ENCODE results near the gene RNF4.
"Not testable (repeated sequence)": the region's sequence is repeated elsewhere in the genome, so short reads cannot be mapped to it uniquely, and the experiment has no call there.

RNF4 gene

GRCh38 chr4:2534904-2535375, 66.0 kb downstream of the RNF4 start:
- peak; percentile 7 for DNase-seq (ENCODE audit: low spot score)

GRCh38 chr4:2535376-2536192, 66.7 kb downstream of the RNF4 start:
- DNase-seq (ENCODE audit: low spot score) = peak; percentile 5

- peak; percentile 98 for DNase-seq (ENCODE audit: low spot score)
These were observed 67.5 kb downstream of the RNF4 start, which contains the start of gene FAM193A for GRCh38 chr4:2536193-2537010. Gene FAM193A (plus strand): TSS chr4:2536647. CDS start chr4:2536916, 269 bp downstream.

- DNase-seq (ENCODE audit: low spot score) = peak; percentile 18
These were observed 68.3 kb downstream of the RNF4 start for GRCh38 chr4:2537011-2537830.

GRCh38 chr4:2543580-2544191, 74.8 kb downstream of the RNF4 start:
- DNase-seq (ENCODE audit: low spot score) = not testable (repeated sequence)

- DNase-seq (ENCODE audit: low spot score) = no peak
These were observed 76.6 kb downstream of the RNF4 start for GRCh38 chr4:2545321-2546013.

GRCh38 chr4:2546286-2546823, 77.4 kb downstream of the RNF4 start:
- DNase-seq (ENCODE audit: low spot score) = no peak

GRCh38 chr4:2546961-2547691, 78.2 kb downstream of the RNF4 start:
- not testable (repeated sequence) for DNase-seq (ENCODE audit: low spot score)

GRCh38 chr4:2551118-2551517, 82.2 kb downstream of the RNF4 start:
- DNase-seq (ENCODE audit: low spot score) = no peak

GRCh38 chr4:2552806-2553205, 83.9 kb downstream of the RNF4 start:
- DNase-seq (ENCODE audit: low spot score) = no peak

- no peak for DNase-seq (ENCODE audit: low spot score)
These were observed 89.4 kb downstream of the RNF4 start for GRCh38 chr4:2558301-2558700.

GRCh38 chr4:2560167-2560566, 91.3 kb downstream of the RNF4 start:
- DNase-seq (ENCODE audit: low spot score) = no peak

Data from LoVo (cell line).